PFSK-1 (cell line): ENCODE results near the gene DAB2IP.

Experiments used
- FOXP2 ChIP-seq: optimal IDR thresholded peaks from 2 replicates; pipeline ENCODE3; 2011; ENCODE audit warnings: borderline replicate concordance, control low read depth, inconsistent platforms; ENCODE audit not compliant: insufficient read depth; ENCODE audit errors: extremely low read length, extremely low read depth
- POLR2AphosphoS5 ChIP-seq: IDR thresholded peaks from 2 replicates; pipeline ENCODE4 v1.6.1; 2012; ENCODE audit warnings: low read depth, mild to moderate bottlenecking, control low read depth, low read length, moderate library complexity
- REST ChIP-seq, 2 experiments: IDR thresholded peaks; 2 replicates each; pipeline versions ENCODE4 v1.6.1 to v1.8.0; 2011 to 2012; ENCODE audit warnings: low read depth in 2 of 2, low read length in 2 of 2, control low read depth in 1 of 2, inconsistent platforms in 1 of 2, mild to moderate bottlenecking in 1 of 2, moderate library complexity in 1 of 2; ENCODE audit not compliant: insufficient read depth in 1 of 2
- SIN3A ChIP-seq: IDR thresholded peaks from 2 replicates; pipeline ENCODE4 v1.6.1; 2012; ENCODE audit warnings: mild to moderate bottlenecking, low read length, moderate library complexity, borderline replicate concordance; ENCODE audit not compliant: insufficient read depth
- TAF1 ChIP-seq: IDR thresholded peaks from 2 replicates; pipeline ENCODE4 v1.6.1; 2012; ENCODE audit warnings: low read length, control low read depth, borderline replicate concordance; ENCODE audit not compliant: insufficient read depth

The DAB2IP gene

DNA sequence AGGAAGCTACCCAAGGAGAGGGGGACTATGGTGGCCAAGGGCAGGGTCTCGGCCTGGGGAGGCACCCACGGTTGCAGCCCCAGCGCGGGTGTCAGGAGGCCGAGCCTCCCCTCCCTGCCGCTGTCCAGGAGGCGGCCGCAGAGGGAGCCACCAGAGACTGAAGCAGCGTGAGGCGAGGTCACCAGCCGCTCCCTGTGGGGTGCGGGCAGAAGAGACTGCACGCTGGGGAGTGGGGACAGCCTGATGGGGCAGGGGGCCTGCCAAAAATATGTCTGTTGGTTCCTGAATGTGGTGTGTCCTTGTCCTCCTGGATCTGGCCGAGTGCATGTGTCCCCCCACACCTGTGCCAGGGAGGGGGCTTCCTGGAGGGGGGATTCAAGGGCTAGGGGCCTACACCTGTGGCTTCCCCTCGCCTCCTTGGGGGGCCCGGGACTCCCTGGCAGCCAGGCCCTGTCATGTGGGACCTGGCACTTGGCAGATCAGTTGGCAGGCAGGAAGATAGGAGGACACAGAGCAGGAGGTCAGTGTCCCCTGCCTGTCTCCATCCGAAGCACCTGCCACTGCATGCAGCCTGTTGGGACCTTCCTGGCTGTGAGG, 131.2 kb downstream of the DAB2IP start:
- TF ChIP-seq FOXP2, result no peak
- no peak for TF ChIP-seq TAF1
- TF ChIP-seq SIN3A, result no peak
- no peak for TF ChIP-seq POLR2AphosphoS5
- TF ChIP-seq REST (IDR thresholded peaks at IDR 0.05; ENCODE audit: insufficient read depth in 1 of 2, low read depth in 2 of 2, low read length in 2 of 2), result no peak

- TF ChIP-seq POLR2AphosphoS5 (no peak), TAF1 (no peak), REST (IDR thresholded peaks at IDR 0.05; ENCODE audit: insufficient read depth in 1 of 2, low read depth in 2 of 2, low read length in 2 of 2) (no peak), FOXP2 (no peak), SIN3A (no peak)
Measured at GRCh38 chr9:121783111-121783510, 131.7 kb downstream of the DAB2IP start.

GRCh38 chr9:121783521-121784507, 132.4 kb downstream of the DAB2IP start:
- TF ChIP-seq FOXP2 (no peak), REST (IDR thresholded peaks at IDR 0.05; ENCODE audit: insufficient read depth in 1 of 2, low read depth in 2 of 2, low read length in 2 of 2) (no peak), TAF1 (no peak), POLR2AphosphoS5 (no peak), SIN3A (no peak)

DNA sequence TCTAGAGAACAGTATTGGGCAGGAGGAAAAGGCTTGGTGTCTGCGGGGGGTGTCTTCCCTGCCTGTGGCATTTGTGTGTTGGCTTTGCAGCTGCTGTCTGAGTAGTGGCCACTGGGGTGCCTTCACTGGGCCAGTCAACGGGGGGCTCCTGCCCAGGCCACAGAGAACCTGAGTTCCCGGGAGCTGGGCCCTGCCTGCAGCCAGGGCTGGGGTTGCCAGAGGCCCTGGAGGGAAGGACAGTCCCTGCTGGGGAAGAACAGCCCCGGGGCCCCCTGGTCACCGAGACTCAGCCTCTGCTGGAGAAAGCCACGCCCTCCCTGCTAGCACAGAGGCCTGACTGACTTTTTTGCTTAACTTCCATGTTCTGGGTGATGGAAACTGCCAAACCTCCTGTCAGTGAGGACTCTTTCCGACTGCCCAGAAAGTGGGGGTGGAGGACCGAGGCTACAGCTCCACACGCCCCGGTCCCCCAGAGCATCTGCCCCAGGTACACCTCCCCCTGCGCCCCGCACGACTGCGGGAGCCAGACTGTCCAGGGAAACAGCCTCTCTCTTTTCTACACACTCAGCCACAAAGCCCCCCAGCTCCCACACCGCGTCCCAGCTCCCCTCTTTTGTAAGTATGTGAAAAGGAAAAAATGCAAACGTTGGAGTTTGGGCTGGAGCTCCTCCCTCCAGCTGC, 133.4 kb downstream of the DAB2IP start:
- TF ChIP-seq REST (IDR thresholded peaks at IDR 0.05; ENCODE audit: insufficient read depth in 1 of 2, low read depth in 2 of 2, low read length in 2 of 2), result no peak
- no peak for TF ChIP-seq FOXP2
- TF ChIP-seq TAF1, result no peak
- TF ChIP-seq POLR2AphosphoS5, result no peak
- TF ChIP-seq SIN3A, result no peak
